ENCODE measurements around the gene IBA57. TPM values are rescaled to one million over a fixed set of nuclear protein-coding genes. Genes with fewer than 3 reads are reported as not detected.

IBA57 gene
- total RNA-seq, 2 donors from 2014 or later = 11.0 to 16.9 TPM

- no peaks in the 10 kb centered on the region for H3K36me3 ChIP-seq
- H3K27me3 ChIP-seq = no peaks in the 10 kb centered on the region
- H3K27ac ChIP-seq = no peak overlapping the region
- no peaks in the 10 kb centered on the region for H3K4me1 ChIP-seq
- H3K4me3 ChIP-seq = no peak overlapping the region
- TF ChIP-seq CTCF (IDR thresholded peaks at IDR 0.05) = no peak
- intact Hi-C loops (cut with DNase I) = no loop called here
- no peak for DNase-seq
- no peaks in the 10 kb centered on the region for H3K9me3 ChIP-seq
- H3K9ac ChIP-seq (ENCODE audit: low read depth in 2 of 2, low read length in 2 of 2) = no peak overlapping the region
Measured at GRCh38 chr1:228198977-228199590, 33.5 kb downstream of the IBA57 start.

- no peak for TF ChIP-seq CTCF (IDR thresholded peaks at IDR 0.05)
- Histone ChIP-seq H3K27me3 (no peaks in the 10 kb centered on the region), H3K4me1 (no peaks in the 10 kb centered on the region), H3K9me3 (no peaks in the 10 kb centered on the region), H3K4me3 (no peak overlapping the region), H3K9ac (ENCODE audit: low read depth in 2 of 2, low read length in 2 of 2) (no peak overlapping the region), H3K27ac (no peak overlapping the region), H3K36me3 (no peaks in the 10 kb centered on the region)
- intact Hi-C loops (cut with DNase I) = no loop called here
- no peak for DNase-seq
Measured at GRCh38 chr1:228204958-228205357, 39.4 kb downstream of the IBA57 start.

- no peaks in the 10 kb centered on the region for H3K9me3 ChIP-seq
- intact Hi-C loops (cut with DNase I) = no loop called here
- no peaks in the 10 kb centered on the region for H3K27me3 ChIP-seq
- no peak for TF ChIP-seq CTCF (IDR thresholded peaks at IDR 0.05)
- H3K27ac ChIP-seq = no peak overlapping the region
- H3K4me1 ChIP-seq = no peaks in the 10 kb centered on the region
- no peak overlapping the region for H3K4me3 ChIP-seq
- no peak overlapping the region for H3K9ac ChIP-seq (ENCODE audit: low read depth in 2 of 2, low read length in 2 of 2)
- no peak for DNase-seq
- H3K36me3 ChIP-seq = no peaks in the 10 kb centered on the region
Measured at GRCh38 chr1:228205526-228206436, 40.2 kb downstream of the IBA57 start.

- Histone ChIP-seq H3K4me3 (no peak overlapping the region), H3K4me1 (no peaks in the 10 kb centered on the region), H3K9me3 (no peaks in the 10 kb centered on the region), H3K27me3 (no peaks in the 10 kb centered on the region), H3K9ac (ENCODE audit: low read depth in 2 of 2, low read length in 2 of 2) (no peak overlapping the region), H3K36me3 (no peaks in the 10 kb centered on the region), H3K27ac (no peak overlapping the region)
- intact Hi-C loops (cut with DNase I) = no loop called here
- TF ChIP-seq CTCF (IDR thresholded peaks at IDR 0.05) = no peak
- DNase-seq = no peak
Measured at GRCh38 chr1:228206582-228207351, 41.2 kb downstream of the IBA57 start.

- intact Hi-C loops (cut with DNase I) = no loop called here
- Histone ChIP-seq H3K36me3 (no peaks in the 10 kb centered on the region), H3K4me1 (no peaks in the 10 kb centered on the region), H3K4me3 (no peak overlapping the region), H3K9me3 (no peaks in the 10 kb centered on the region), H3K27me3 (no peaks in the 10 kb centered on the region), H3K27ac (no peak overlapping the region), H3K9ac (ENCODE audit: low read depth in 2 of 2, low read length in 2 of 2) (no peak overlapping the region)
- TF ChIP-seq CTCF (IDR thresholded peaks at IDR 0.05) = no peak
- no peak for DNase-seq
Measured at GRCh38 chr1:228207381-228207810, 41.8 kb downstream of the IBA57 start.
